GM19455 (cell line): ENCODE data around the gene MBD3L4.
"Not testable (repeated sequence)": the region's sequence is repeated elsewhere in the genome, so short reads cannot be mapped to it uniquely, and the experiment has no call there.

Experiments
- ATAC-seq: cut with Tn5 transposase; IDR thresholded peaks from one replicate; pipeline ENCODE4 v1.9.1; 2021; ENCODE audit not compliant: unreplicated experiment

The MBD3L4 gene

GRCh38 chr19:7051421-7051820 is 11.4 kb upstream of the MBD3L4 start:
- ATAC-seq, result not testable (repeated sequence)

- ATAC-seq, result not testable (repeated sequence)
Measured at GRCh38 chr19:7049021-7049420, 9.0 kb upstream of the MBD3L4 start, which contains the start of gene MBD3L2. Gene MBD3L2 (plus strand): TSS chr19:7049321. CDS start chr19:7049374, 53 bp downstream.

- ATAC-seq, result not testable (repeated sequence)
Measured at GRCh38 chr19:7041563-7041962, 1.6 kb upstream of the MBD3L4 start.

GRCh38 chr19:7030278-7030677 is 9.7 kb downstream of the MBD3L4 start, which contains the start of gene MBD3L5:
Gene MBD3L5 (plus strand): TSS chr19:7030578. CDS start chr19:7030612, 34 bp downstream.
- ATAC-seq, result not testable (repeated sequence)

GRCh38 chr19:7028790-7029189 is 11.2 kb downstream of the MBD3L4 start:
- ATAC-seq, result not testable (repeated sequence)

GRCh38 chr19:7021331-7021730 is 18.6 kb downstream of the MBD3L4 start, which contains the start of gene MBD3L2B:
Gene MBD3L2B (minus strand): TSS chr19:7021431. CDS start chr19:7021397, 34 bp downstream.
- not testable (repeated sequence) for ATAC-seq

GRCh38 chr19:7018828-7019227 is 21.2 kb downstream of the MBD3L4 start:
- ATAC-seq, result no peak

- no peak for ATAC-seq
Measured at GRCh38 chr19:7013678-7014077, 26.3 kb downstream of the MBD3L4 start.

GRCh38 chr19:7010722-7011593 is 29.0 kb downstream of the MBD3L4 start:
- no peak for ATAC-seq

GRCh38 chr19:7007859-7008258 is 32.1 kb downstream of the MBD3L4 start:
- ATAC-seq, result no peak

- ATAC-seq, result no peak
Measured at GRCh38 chr19:7006135-7006704, 33.8 kb downstream of the MBD3L4 start.

- no peak for ATAC-seq
Measured at GRCh38 chr19:7004313-7004931, 35.6 kb downstream of the MBD3L4 start.

- no peak for ATAC-seq
Measured at GRCh38 chr19:7000816-7001215, 39.2 kb downstream of the MBD3L4 start.

GRCh38 chr19:7000333-7000732 is 39.6 kb downstream of the MBD3L4 start:
- no peak for ATAC-seq

GRCh38 chr19:6999933-7000332 is 40.0 kb downstream of the MBD3L4 start:
- ATAC-seq, result no peak

GRCh38 chr19:6997679-6998445 is 42.1 kb downstream of the MBD3L4 start:
- no peak for ATAC-seq

- ATAC-seq, result no peak
Measured at GRCh38 chr19:6996810-6997209, 43.2 kb downstream of the MBD3L4 start.

- no peak for ATAC-seq
Measured at GRCh38 chr19:6995054-6995453, 44.9 kb downstream of the MBD3L4 start.

- no peak for ATAC-seq
Measured at GRCh38 chr19:6988257-6988656, 51.7 kb downstream of the MBD3L4 start.

GRCh38 chr19:6987850-6988249 is 52.1 kb downstream of the MBD3L4 start:
- ATAC-seq, result no peak
